Body of pancreas (tissue), 4 donors: ENCODE measurements around the gene BMP3. TPM values are rescaled to one million over a fixed set of nuclear protein-coding genes. Genes with fewer than 3 reads are reported as not detected.

Experiments used
- ATAC-seq: fragments of 150-250 bp; one replicate; pipeline ENCODE4 v1.9.1; 2016
- DNase-seq, 4 donors: peaks; one replicate each; pipeline ENCODE4 v3.0.0-alpha.2; 2019
- H3K27ac ChIP-seq, 4 donors: fragments of 200-600 bp; sonication (generic); 1 replicate in 3 of 4; 2 replicates in 1 of 4; pipeline versions ENCODE4 v1.5.1 to v1.6.1; 2016 to 2019; ENCODE audit warnings: mild to moderate bottlenecking in 1 of 4, mixed read lengths in 1 of 4, moderate library complexity in 1 of 4
- H3K27me3 ChIP-seq, 2 donors: fragments of 200-600 bp; sonication (generic); one replicate each; pipeline ENCODE4 v1.6.0; 2016; ENCODE audit warnings: mild to moderate bottlenecking in 1 of 2
- H3K36me3 ChIP-seq, 2 donors: fragments of 200-600 bp; sonication (generic); replicated peaks in 1 of 2; 2 replicates each; pipeline ENCODE4 v1.5.1; 2016; ENCODE audit warnings: low read depth in 2 of 2; ENCODE audit not compliant: insufficient read depth in 1 of 2
- H3K4me1 ChIP-seq: fragments of 200-600 bp; sonication (generic); one replicate; pipeline ENCODE4 v1.6.0; 2016
- H3K4me3 ChIP-seq, 2 donors: fragments of 200-600 bp; sonication (generic); 1 replicate in 1 of 2; 2 replicates in 1 of 2; pipeline ENCODE4 v1.5.1; 2016 to 2019
- H3K9me3 ChIP-seq, 3 donors: fragments of 200-600 bp; sonication (generic); 1 replicate in 2 of 3; 2 replicates in 1 of 3; pipeline ENCODE4 v1.5.1; 2016
- POLR2A ChIP-seq, 3 donors: fragments of 450-650 bp; IDR thresholded peaks; one replicate each; pipeline ENCODE4 v1.6.1; 2016; ENCODE audit warnings: antibody characterized with exemption in 3 of 3, mild to moderate bottlenecking in 2 of 3
- WGBS, 2 donors: methylation state at CpG; one replicate each; pipeline ENCODE4 v1.1.5; 2017; 5-methylcytosine and 5-hydroxymethylcytosine counted together
- intact Hi-C: fragments of 100-400 bp; cut with DNase I; formaldehyde crosslinking; loops from one replicate; pipeline ENCODE4 v1.15.1; 2023
- total RNA-seq, 2 donors: library from RNA; depleted of rRNA; stranded (reverse); fragments of >200 nt; gene quantifications; one replicate each; pipeline ENCODE4 v1.1.0, GENCODE V29; 2016
- TF ChIP-seq, protein P1 (sequence below), 7 experiments: fragments of 450-650 bp in 4 of 7; fragments of 200-600 bp in 3 of 7; sonication (generic) in 3 of 7; IDR thresholded peaks; one replicate each; pipeline ENCODE4 v1.5.1; 2016 to 2019; ENCODE audit warnings: antibody characterized with exemption in 7 of 7

The BMP3 gene
- total RNA-seq, 2 donors from 2014 or later, result 0.26 TPM; not detected in 1

DNA sequence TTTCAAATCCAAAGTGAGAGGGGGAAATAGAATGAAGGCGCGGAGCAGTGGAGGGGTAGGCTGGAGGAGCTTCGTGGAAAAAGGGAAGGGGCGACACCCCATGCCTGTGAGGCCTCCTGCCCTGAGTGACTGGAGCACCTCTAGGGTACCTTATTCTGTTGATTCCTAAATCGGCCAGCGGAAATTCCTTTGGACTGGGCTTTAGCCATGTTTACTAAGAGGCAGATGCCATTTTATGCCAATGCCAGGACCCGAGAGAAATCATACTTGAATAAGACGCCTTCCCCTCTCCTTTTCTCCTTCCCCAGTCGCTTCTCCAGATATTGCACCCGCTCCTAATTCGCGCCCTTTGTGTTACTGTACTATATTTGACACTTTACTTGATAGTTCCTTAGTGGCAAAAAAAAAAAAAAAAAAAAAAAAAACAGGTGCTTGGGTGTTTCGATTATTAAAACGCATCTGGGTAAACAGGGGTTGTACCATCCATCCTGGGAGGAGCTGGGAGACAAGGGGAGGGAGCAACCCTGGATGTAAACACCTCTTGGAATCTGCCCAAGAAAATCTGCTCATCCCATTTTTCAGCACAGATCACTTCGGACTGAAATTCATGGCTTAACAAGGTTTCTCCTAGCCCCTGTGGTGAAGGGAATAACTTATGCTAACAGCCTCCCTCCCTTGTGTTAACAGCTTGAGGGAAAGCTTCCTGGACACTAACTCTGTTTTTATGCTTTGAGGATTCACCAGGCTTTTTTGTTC is 1.5 kb downstream of the BMP3 start:
- peaks cover 0 to 17% of the 10 kb centered on the region in 2 donors for H3K27me3 ChIP-seq
- ATAC-seq (no peak), DNase-seq (no peak)
- no peak overlapping the region for H3K27ac ChIP-seq
- TF ChIP-seq, protein P1, sequence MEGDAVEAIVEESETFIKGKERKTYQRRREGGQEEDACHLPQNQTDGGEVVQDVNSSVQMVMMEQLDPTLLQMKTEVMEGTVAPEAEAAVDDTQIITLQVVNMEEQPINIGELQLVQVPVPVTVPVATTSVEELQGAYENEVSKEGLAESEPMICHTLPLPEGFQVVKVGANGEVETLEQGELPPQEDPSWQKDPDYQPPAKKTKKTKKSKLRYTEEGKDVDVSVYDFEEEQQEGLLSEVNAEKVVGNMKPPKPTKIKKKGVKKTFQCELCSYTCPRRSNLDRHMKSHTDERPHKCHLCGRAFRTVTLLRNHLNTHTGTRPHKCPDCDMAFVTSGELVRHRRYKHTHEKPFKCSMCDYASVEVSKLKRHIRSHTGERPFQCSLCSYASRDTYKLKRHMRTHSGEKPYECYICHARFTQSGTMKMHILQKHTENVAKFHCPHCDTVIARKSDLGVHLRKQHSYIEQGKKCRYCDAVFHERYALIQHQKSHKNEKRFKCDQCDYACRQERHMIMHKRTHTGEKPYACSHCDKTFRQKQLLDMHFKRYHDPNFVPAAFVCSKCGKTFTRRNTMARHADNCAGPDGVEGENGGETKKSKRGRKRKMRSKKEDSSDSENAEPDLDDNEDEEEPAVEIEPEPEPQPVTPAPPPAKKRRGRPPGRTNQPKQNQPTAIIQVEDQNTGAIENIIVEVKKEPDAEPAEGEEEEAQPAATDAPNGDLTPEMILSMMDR (IDR thresholded peaks at IDR 0.05), result no peak
- no peak for TF ChIP-seq POLR2A (IDR thresholded peaks at IDR 0.05)
- H3K36me3 ChIP-seq, result no peaks in the 10 kb centered on the region
- no peak overlapping the region for H3K4me3 ChIP-seq
- intact Hi-C loops, result no loop called here
- no peaks in the 10 kb centered on the region for H3K9me3 ChIP-seq
- 15% methylated on average over 15 of the region's 15 CpGs for WGBS, 2 donors
- peaks cover 17% of the 10 kb centered on the region for H3K4me1 ChIP-seq

DNA sequence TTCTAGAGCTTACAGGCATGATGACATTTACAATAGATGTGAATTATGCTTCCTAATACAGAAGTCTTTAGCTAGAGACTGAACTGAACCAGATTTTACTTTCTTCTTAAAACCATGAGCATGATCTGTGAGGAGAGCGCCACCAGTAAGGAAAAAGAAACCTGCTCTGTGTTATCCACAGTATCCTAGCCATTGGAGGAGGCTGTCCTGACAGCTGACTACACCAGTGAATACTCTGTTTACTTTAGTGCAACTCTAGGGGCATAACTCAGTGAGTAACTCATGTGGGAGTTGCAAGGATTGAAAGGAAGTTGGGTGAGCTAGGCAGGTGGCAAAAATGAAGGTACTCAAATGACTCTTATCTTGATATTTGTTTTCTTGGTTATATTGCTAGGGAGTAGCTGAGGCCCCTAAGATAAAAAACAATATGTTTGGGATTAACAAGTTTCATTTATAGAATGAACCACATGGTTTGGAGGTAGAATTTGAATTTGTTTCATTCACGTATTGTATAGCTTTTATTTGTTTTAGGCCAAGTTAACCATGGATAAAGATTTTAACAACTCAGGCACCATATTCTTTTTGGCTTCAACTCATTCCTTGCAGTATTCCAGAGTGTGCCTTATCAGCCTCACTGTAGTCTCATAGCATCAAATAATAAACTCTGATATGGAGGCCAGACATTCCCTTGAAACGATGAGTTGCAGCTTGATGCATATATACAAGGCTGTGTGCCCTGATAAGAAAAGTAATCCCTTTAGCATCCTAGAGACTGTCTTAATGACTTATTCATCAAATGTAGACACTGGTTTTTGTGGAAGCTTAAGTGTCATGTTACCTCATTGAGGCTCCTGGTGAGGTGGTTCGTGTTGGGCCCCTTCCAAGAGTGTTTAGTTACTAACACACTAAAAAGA is 2.5 kb downstream of the BMP3 start:
- TF ChIP-seq POLR2A (IDR thresholded peaks at IDR 0.05), result no peak
- TF ChIP-seq, protein P1 (IDR thresholded peaks at IDR 0.05), result no peak
- WGBS, 2 donors, result 57 to 62% methylated on average over 4 of the region's 4 CpGs
- H3K4me3 ChIP-seq, result no peak overlapping the region
- no peak overlapping the region for H3K27ac ChIP-seq
- peaks cover 0 to 17% of the 10 kb centered on the region in 2 donors for H3K27me3 ChIP-seq
- no peaks in the 10 kb centered on the region for H3K36me3 ChIP-seq
- ATAC-seq (no peak), DNase-seq (no peak)
- intact Hi-C loops, result no loop called here
- no peaks in the 10 kb centered on the region for H3K9me3 ChIP-seq
- peaks cover 17% of the 10 kb centered on the region for H3K4me1 ChIP-seq

DNA sequence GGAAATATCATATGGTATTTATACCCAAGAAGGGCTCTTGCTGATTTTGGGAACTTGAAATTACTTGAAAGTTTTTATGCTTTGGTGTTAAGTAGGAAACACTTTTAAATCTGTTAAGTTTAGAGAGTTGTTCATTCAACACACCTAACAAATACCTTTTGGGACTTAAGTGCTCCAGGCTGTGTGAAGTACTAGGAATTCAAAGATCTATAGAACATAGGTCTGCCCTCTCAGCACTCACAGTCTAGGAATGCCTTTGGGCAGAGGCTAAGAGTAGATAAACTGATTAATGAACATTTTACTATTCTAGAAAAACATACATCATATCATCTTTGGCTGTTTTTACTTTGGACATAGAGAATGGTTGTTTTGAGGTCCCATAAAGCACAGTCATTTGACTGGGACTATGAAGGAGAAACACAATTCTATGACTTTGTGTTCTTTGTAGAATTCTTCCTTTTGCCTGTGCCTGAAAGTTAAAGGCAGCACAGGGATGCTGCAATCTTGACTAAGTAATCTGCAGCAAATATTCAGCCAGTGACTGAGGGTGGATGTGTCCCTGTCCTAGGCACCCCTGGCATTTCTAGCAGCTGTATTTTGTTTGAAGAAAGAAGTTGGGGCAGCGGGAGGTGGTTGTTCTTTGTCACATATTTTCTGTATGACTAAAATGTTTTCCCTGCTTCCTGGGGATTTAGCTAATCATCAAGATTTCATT is 8.3 kb downstream of the BMP3 start:
- Histone ChIP-seq H3K4me3 (no peak overlapping the region), H3K27ac (no peak overlapping the region), H3K36me3 (no peaks in the 10 kb centered on the region), H3K27me3 (no peaks in the 10 kb centered on the region), H3K4me1 (no peaks in the 10 kb centered on the region), H3K9me3 (no peaks in the 10 kb centered on the region)
- no peak for ATAC-seq
- DNase-seq, result no peak
- WGBS, 2 donors, result 57 to 83% methylated on average over 1 of the region's 1 CpG
- TF ChIP-seq POLR2A (IDR thresholded peaks at IDR 0.05), result no peak
- TF ChIP-seq, protein P1 (IDR thresholded peaks at IDR 0.05), result no peak
- intact Hi-C loops, result no loop called here

DNA sequence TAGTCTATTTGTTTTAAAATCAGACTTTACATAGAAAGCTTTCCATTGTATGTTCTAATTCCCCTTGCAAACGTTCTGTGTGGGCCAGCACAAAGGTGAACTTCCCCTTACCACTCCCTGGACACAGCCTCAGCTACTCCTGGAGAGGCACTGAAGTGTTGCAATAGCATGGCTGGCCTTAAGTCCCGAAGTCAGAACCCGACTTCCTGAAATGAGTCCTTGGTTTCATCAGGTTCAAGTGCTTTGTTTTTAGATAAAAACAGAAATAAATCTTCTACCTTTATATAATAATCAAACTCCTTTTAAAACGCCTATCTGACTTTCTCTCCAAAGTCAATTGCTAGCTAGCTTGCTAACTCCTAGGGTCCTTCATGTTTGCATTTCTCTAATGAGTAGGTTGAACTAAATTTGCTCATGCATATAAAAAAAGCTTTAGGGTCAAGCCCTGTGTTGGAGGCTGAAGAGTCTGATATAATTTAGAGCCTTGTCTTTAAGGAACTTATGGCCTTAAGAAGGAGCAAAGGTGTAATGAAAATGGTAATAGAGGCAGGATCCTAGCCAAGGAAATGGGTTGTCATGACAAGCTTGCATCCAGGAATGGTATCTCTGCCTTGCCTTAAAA is 9.0 kb downstream of the BMP3 start:
- no peak for ATAC-seq
- Histone ChIP-seq H3K9me3 (no peaks in the 10 kb centered on the region), H3K4me1 (no peaks in the 10 kb centered on the region), H3K36me3 (no peaks in the 10 kb centered on the region), H3K27ac (no peak overlapping the region), H3K27me3 (no peaks in the 10 kb centered on the region), H3K4me3 (no peak overlapping the region)
- TF ChIP-seq POLR2A (IDR thresholded peaks at IDR 0.05), result no peak
- TF ChIP-seq, protein P1 (IDR thresholded peaks at IDR 0.05), result no peak
- WGBS, 2 donors, result 22 to 23% methylated on average over 4 of the region's 4 CpGs
- intact Hi-C loops, result no loop called here
- no peak for DNase-seq
